OCI-LY7 (cell line): Measurements from ENCODE around the gene LRRFIP2. TPM values are rescaled to one million over a fixed set of nuclear protein-coding genes. Genes with fewer than 3 reads are reported as not detected.

Source experiments
- BruUV-seq: library from RNA; stranded (reverse); fragments of 400-500 nt; replicated peaks from 2 replicates; lab custom pipeline; 2021; lab: Mats Ljungman, UMichigan
- CTCF ChIA-PET: fragments of 300-600 bp; sonication (Branson Sonifier 250); formaldehyde crosslinking; loops from one replicate; lab custom pipeline; 2022; ENCODE audit warnings: antibody characterized with exemption; ENCODE audit not compliant: unreplicated experiment; lab: Charles Lee
- POLR2A ChIA-PET: fragments of 300-600 bp; sonication (Branson Sonifier 250); formaldehyde crosslinking; loops from one replicate; lab custom pipeline; 2022; ENCODE audit warnings: antibody characterized with exemption; lab: Charles Lee
- DNase-seq: peaks from one replicate; pipeline ENCODE4 v3.0.0-alpha.2; 2015; ENCODE audit warnings: low spot score
- H2AFZ ChIP-seq: fragments of 200-600 bp; sonication (generic), shearing (Covaris generic); 2 replicates; pipeline ENCODE4 v1.6.1; 2014; ENCODE audit warnings: mild to moderate bottlenecking, antibody characterized with exemption, low read length, moderate library complexity
- H3K27ac ChIP-seq: fragments of 200-600 bp; sonication (generic); 2 replicates; pipeline ENCODE4 v1.5.1; 2014; ENCODE audit warnings: mixed run types, low read depth, mild to moderate bottlenecking, moderate library complexity, low read length, inconsistent platforms; ENCODE audit not compliant: poor library complexity, severe bottlenecking
- H3K36me3 ChIP-seq: fragments of 200-600 bp; sonication (generic); 2 replicates; pipeline ENCODE4 v1.6.1; 2014; ENCODE audit warnings: mild to moderate bottlenecking, antibody characterized with exemption, low read length, moderate library complexity, mixed read lengths; ENCODE audit not compliant: insufficient read depth
- H3K4me1 ChIP-seq: fragments of 200-600 bp; sonication (generic); 2 replicates; pipeline ENCODE4 v1.5.1; 2014; ENCODE audit warnings: mild to moderate bottlenecking, low read length; ENCODE audit not compliant: insufficient read depth, poor library complexity, severe bottlenecking
- H3K4me2 ChIP-seq: fragments of 200-600 bp; sonication (generic); 2 replicates; pipeline ENCODE4 v1.6.1; 2014; ENCODE audit warnings: mild to moderate bottlenecking, low read length
- H3K4me3 ChIP-seq: fragments of 200-600 bp; sonication (generic); 2 replicates; pipeline ENCODE4 v1.5.1; 2014; ENCODE audit warnings: mild to moderate bottlenecking, low read depth, low read length; ENCODE audit not compliant: poor library complexity, severe bottlenecking
- H3K79me2 ChIP-seq: fragments of 200-600 bp; sonication (generic); 2 replicates; pipeline ENCODE4 v1.6.1; 2016; ENCODE audit warnings: low read depth, mild to moderate bottlenecking, low read length, moderate library complexity, mixed read lengths; ENCODE audit not compliant: insufficient read depth
- H3K9me2 ChIP-seq: fragments of 200-600 bp; sonication (generic); 2 replicates; pipeline ENCODE4 v1.6.1; 2016; ENCODE audit warnings: mild to moderate bottlenecking, low read length, mixed read lengths; ENCODE audit not compliant: insufficient read depth
- H3K9me3 ChIP-seq: fragments of 200-600 bp; sonication (generic); 2 replicates; pipeline ENCODE4 v1.6.1; 2014; ENCODE audit warnings: mild to moderate bottlenecking, mixed run types, low read length, mixed read lengths
- H4K20me1 ChIP-seq: fragments of 200-600 bp; sonication (generic); 2 replicates; pipeline ENCODE4 v1.6.1; 2014; ENCODE audit warnings: mild to moderate bottlenecking, antibody characterized with exemption, low read length, moderate library complexity, mixed read lengths; ENCODE audit not compliant: insufficient read depth
- CTCF ChIP-seq: fragments of 200-600 bp; sonication (generic); conservative IDR thresholded peaks from 2 replicates; pipeline ENCODE4 v1.5.1; 2014; ENCODE audit warnings: mild to moderate bottlenecking, antibody characterized with exemption, low read length, moderate library complexity, mixed read lengths
- EZH2phosphoT487 ChIP-seq: fragments of 200-600 bp; sonication (generic); IDR thresholded peaks from 2 replicates; pipeline ENCODE4 v1.6.1; 2018; ENCODE audit warnings: low read depth, borderline replicate concordance, mild to moderate bottlenecking, mixed run types, antibody characterized with exemption, low read length, moderate library complexity, mixed read lengths
- intact Hi-C: fragments of 100-400 bp; cut with micrococcal nuclease; formaldehyde crosslinking; loops from one replicate; pipeline ENCODE4 v1.10.0; 2022; ENCODE audit not compliant: unreplicated experiment
- total RNA-seq, 2 experiments: library from RNA; depleted of rRNA in 1 of 2; stranded (reverse); fragments of >200 nt in 1 of 2; shearing (Covaris generic) in 1 of 2; gene quantifications; 2 replicates each; pipeline ENCODE4 v1.2.3, GENCODE V29; 2014 to 2022

LRRFIP2 gene
- total RNA-seq, 2 experiments from 2014 or later, result 23.7 to 37.3 TPM

DNA sequence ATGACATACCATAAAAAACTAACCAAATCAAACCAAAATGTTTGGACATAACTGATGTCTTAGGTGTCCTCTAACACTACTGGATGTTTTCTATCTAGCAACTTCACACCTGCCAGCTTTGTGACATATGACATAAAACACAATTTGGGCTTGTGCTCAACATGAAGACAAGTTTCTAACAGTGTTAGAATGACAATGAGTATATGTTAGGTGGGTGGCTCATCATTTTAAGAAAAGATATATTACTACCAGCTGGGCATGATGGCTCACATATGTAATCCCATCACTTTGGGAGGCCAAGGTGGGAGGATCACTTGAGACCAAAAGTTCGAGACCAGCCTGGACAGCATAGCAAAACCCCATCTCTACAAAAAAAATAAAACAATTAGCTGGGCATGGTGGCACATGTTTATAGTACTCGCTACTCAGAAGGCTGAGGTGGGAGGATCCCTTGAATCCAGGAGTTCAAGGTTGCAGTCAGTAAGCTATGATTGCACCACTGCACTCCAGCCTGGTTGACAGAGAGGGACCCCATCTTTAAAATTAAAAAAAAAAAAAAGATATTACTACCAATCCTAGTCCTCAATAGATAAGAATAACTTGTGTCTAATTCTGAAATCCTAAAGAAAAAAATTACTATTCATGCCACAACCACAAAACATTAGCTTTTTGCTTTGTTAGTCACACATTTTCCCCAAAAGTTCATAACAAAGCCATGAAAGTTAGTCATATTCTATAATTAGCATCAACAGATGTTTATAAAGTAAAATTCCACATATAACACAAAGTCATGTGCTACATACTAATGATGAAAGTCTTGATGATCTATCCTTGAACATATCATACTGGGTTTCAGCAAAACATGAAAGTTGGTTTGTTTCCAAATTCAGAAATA lies 59.9 kb downstream of the LRRFIP2 start:
- BruUV-seq, result no TSS peak
- no peak for DNase-seq
- ChIA-PET POLR2A (interaction anchor here (0.7 to 0.8 kb wide), 3 partner anchors 11 to 54 kb away, joined by 3 to 5 read pairs (median 4); no protein-coding TSS in a partner anchor), CTCF (no interaction called here)
- Histone ChIP-seq H3K4me1 (no peaks in the 10 kb centered on the region), H3K4me3 (no peak overlapping the region), H3K79me2 (no peaks in the 10 kb centered on the region), H4K20me1 (no peaks in the 10 kb centered on the region), H3K4me2 (no peak overlapping the region), H3K27ac (no peak overlapping the region), H3K9me2 (no peaks in the 10 kb centered on the region), H3K9me3 (no peaks in the 10 kb centered on the region), H3K36me3 (no peaks in the 10 kb centered on the region), H2AFZ (no peak overlapping the region)
- TF ChIP-seq CTCF (no peak), EZH2phosphoT487 (no peak)
- intact Hi-C loops, result no loop called here

GRCh38 chr3:37112987-37113386 lies 61.4 kb downstream of the LRRFIP2 start:
- no peaks in the 10 kb centered on the region for H3K36me3 ChIP-seq
- H3K4me2 ChIP-seq, result no peak overlapping the region
- no peaks in the 10 kb centered on the region for H3K79me2 ChIP-seq
- no peaks in the 10 kb centered on the region for H3K9me3 ChIP-seq
- BruUV-seq, result no TSS peak
- no peak overlapping the region for H3K27ac ChIP-seq
- H2AFZ ChIP-seq, result no peak overlapping the region
- H4K20me1 ChIP-seq, result no peaks in the 10 kb centered on the region
- no peaks in the 10 kb centered on the region for H3K9me2 ChIP-seq
- no peak overlapping the region for H3K4me3 ChIP-seq
- ChIA-PET POLR2A (no interaction called here), CTCF (no interaction called here)
- no peak for DNase-seq
- H3K4me1 ChIP-seq, result no peaks in the 10 kb centered on the region
- no peak for TF ChIP-seq CTCF
- no peak for TF ChIP-seq EZH2phosphoT487
- intact Hi-C loops, result no loop called here

DNA sequence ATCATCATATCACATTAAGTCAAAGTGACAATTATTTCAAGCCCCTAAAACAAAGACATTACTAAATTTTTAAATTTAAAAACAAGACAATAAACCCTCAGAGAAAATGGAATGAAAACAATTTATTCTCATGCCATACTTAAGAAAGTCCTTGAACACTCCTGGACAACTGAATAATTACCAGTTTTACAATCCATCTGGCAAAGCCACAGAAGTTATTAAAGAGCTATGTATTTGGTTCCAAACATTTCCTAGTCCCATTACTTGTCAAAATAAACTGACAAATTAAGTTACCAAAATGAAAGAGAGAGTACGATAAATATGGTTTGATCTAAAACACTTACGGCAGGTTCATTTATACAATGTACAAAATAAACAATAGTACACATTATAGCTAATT lies 63.2 kb downstream of the LRRFIP2 start:
- no peak for TF ChIP-seq CTCF
- TF ChIP-seq EZH2phosphoT487, result no peak
- Histone ChIP-seq H2AFZ (no peak overlapping the region), H3K79me2 (no peaks in the 10 kb centered on the region), H3K4me1 (no peaks in the 10 kb centered on the region), H3K27ac (no peak overlapping the region), H4K20me1 (no peaks in the 10 kb centered on the region), H3K9me3 (no peaks in the 10 kb centered on the region), H3K4me2 (no peak overlapping the region), H3K9me2 (no peaks in the 10 kb centered on the region), H3K36me3 (no peaks in the 10 kb centered on the region), H3K4me3 (no peak overlapping the region)
- ChIA-PET POLR2A (interaction anchor here (0.7 to 1.2 kb wide), 3 partner anchors 8 to 103 kb away, joined by 3 read pairs; no protein-coding TSS in a partner anchor), CTCF (no interaction called here)
- intact Hi-C loops, result no loop called here
- BruUV-seq, result no TSS peak
- no peak for DNase-seq
